Epithelial cell of proximal tubule (primary cell): ENCODE data around the gene SLC1A2. TPM values are rescaled to one million over a fixed set of nuclear protein-coding genes. Genes with fewer than 3 reads are reported as not detected.

Source experiments
- DNase-seq: peaks from one replicate; pipeline ENCODE4 v3.0.0-alpha.2; 2011; ENCODE audit warnings: low read depth
- H3K4me3 ChIP-seq: 2 replicates; pipeline ENCODE4 v1.5.1; 2011; ENCODE audit warnings: low read depth, mild to moderate bottlenecking, low read length
- CTCF ChIP-seq: conservative IDR thresholded peaks from 2 replicates; pipeline ENCODE4 v1.5.1; 2012; ENCODE audit warnings: low read depth, mild to moderate bottlenecking, low read length
- total RNA-seq: library from RNA; depleted of rRNA; stranded (reverse); fragments of >200 nt; gene quantifications from 2 replicates; pipeline ENCODE4 v1.2.3, GENCODE V29; 2015

The SLC1A2 gene
- total RNA-seq, 1 donor from 2014 or later: not detected

GRCh38 chr11:35250192-35250591 is 169.2 kb downstream of the SLC1A2 start:
- H3K4me3 ChIP-seq: no peak overlapping the region
- TF ChIP-seq CTCF: no peak
- DNase-seq: no peak

GRCh38 chr11:35248558-35249323 is 170.6 kb downstream of the SLC1A2 start:
- TF ChIP-seq CTCF: no peak
- H3K4me3 ChIP-seq: no peak overlapping the region
- DNase-seq: no peak

- no peak for DNase-seq
- H3K4me3 ChIP-seq: no peak overlapping the region
- no peak for TF ChIP-seq CTCF
These were observed 171.5 kb downstream of the SLC1A2 start for GRCh38 chr11:35247863-35248262.

GRCh38 chr11:35247428-35247827 is 171.9 kb downstream of the SLC1A2 start:
- H3K4me3 ChIP-seq: no peak overlapping the region
- TF ChIP-seq CTCF: no peak
- DNase-seq: no peak

GRCh38 chr11:35246745-35247144 is 172.6 kb downstream of the SLC1A2 start:
- DNase-seq: no peak
- H3K4me3 ChIP-seq: no peak overlapping the region

GRCh38 chr11:35245786-35246185 is 173.6 kb downstream of the SLC1A2 start:
- no peak overlapping the region for H3K4me3 ChIP-seq
- no peak for DNase-seq
- no peak for TF ChIP-seq CTCF

More at GRCh38 chr11:35246745-35247144, 172.6 kb downstream of the SLC1A2 start:
- no peak for TF ChIP-seq CTCF

GRCh38 chr11:35245056-35245455 is 174.3 kb downstream of the SLC1A2 start:
- H3K4me3 ChIP-seq: no peak overlapping the region
- no peak for DNase-seq
- no peak for TF ChIP-seq CTCF
